ENCODE measurements around the gene TM4SF5.

DNA sequence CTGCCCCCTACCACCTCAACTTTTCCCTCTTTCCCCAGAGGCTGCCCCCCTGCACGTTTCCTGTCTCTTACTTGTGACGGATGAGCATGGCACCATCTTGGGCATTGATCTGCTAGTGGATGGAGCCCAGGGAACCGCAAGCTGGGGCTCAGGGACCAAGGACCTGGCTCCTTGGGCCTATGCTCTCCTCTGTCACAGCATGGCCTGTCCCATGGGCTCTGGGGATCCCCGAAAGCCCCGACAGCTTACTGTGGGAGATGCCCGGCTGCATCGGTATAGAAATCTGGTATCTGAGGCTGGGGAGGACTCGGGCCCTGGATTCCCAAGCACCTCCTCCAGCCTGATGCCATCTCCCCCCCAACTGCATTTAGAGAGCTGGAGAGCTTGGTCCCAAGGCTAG is 30.1 kb upstream of the TM4SF5 start:
- TF ChIP-seq, protein P1, sequence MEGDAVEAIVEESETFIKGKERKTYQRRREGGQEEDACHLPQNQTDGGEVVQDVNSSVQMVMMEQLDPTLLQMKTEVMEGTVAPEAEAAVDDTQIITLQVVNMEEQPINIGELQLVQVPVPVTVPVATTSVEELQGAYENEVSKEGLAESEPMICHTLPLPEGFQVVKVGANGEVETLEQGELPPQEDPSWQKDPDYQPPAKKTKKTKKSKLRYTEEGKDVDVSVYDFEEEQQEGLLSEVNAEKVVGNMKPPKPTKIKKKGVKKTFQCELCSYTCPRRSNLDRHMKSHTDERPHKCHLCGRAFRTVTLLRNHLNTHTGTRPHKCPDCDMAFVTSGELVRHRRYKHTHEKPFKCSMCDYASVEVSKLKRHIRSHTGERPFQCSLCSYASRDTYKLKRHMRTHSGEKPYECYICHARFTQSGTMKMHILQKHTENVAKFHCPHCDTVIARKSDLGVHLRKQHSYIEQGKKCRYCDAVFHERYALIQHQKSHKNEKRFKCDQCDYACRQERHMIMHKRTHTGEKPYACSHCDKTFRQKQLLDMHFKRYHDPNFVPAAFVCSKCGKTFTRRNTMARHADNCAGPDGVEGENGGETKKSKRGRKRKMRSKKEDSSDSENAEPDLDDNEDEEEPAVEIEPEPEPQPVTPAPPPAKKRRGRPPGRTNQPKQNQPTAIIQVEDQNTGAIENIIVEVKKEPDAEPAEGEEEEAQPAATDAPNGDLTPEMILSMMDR (IDR thresholded peaks at IDR 0.05 in 2 of 3, conservative IDR thresholded peaks at IDR 0.05 in 1 of 3; ENCODE audit: borderline replicate concordance in 1 of 3, insufficient read depth in 1 of 3, low read depth in 2 of 3, low read length in 2 of 3): no peak
- TF ChIP-seq POLR2A (IDR thresholded peaks at IDR 0.05; ENCODE audit: borderline replicate concordance, extremely low read depth, insufficient read depth, insufficient read length) (no peak), TCF7L2 (IDR thresholded peaks at IDR 0.05; ENCODE audit: borderline replicate concordance, extremely low read depth, insufficient read depth, insufficient read length) (no peak), POLR2AphosphoS5 (IDR thresholded peaks at IDR 0.05; ENCODE audit: low read depth, low read length) (no peak), EZH2phosphoT487 (IDR thresholded peaks at IDR 0.05; ENCODE audit: borderline replicate concordance) (no peak), FOSL1 (IDR thresholded peaks at IDR 0.05; ENCODE audit: low read depth) (no peak), SIN3A (IDR thresholded peaks at IDR 0.05; ENCODE audit: low read depth) (no peak), EGR1 (IDR thresholded peaks at IDR 0.05; ENCODE audit: low read depth) (no peak), JUND (IDR thresholded peaks at IDR 0.05) (no peak), MAX (IDR thresholded peaks at IDR 0.05) (no peak), EZH2 (IDR thresholded peaks at IDR 0.05) (no peak), ZNF274 (IDR thresholded peaks at IDR 0.05; ENCODE audit: low read depth, low read length) (no peak), RAD21 (IDR thresholded peaks at IDR 0.05; ENCODE audit: low read depth) (no peak), SP1 (IDR thresholded peaks at IDR 0.05; ENCODE audit: low read depth) (no peak)
